Astrocyte (in vitro differentiated cells and primary cell): Measurements from ENCODE around the gene ZNRF1.

Source experiments
- CTCF ChIP-seq: IDR thresholded peaks from 2 replicates; pipeline ENCODE4 v1.5.1; 2011; ENCODE audit warnings: low read depth, mild to moderate bottlenecking, inconsistent platforms, low read length, moderate library complexity; ENCODE audit not compliant: insufficient read depth
- EZH2 ChIP-seq: IDR thresholded peaks from 2 replicates; pipeline ENCODE4 v1.6.1; 2012; ENCODE audit warnings: mild to moderate bottlenecking, low read length, inconsistent platforms; ENCODE audit not compliant: insufficient read depth

- TF ChIP-seq CTCF (no peak), EZH2 (no peak)
Observed at GRCh38 chr16:75054556-75054947, 55.7 kb downstream of the ZNRF1 start.
